T1000 (cell line): ENCODE results near the gene TMEM269.

Experiments used
- DNase-seq: peaks from one replicate; lab custom pipeline; 2025; ENCODE audit warnings: mixed read lengths; lab: John Stamatoyannopoulos, UW

The TMEM269 gene

GRCh38 chr1:42848823-42849537, 64.2 kb downstream of the TMEM269 start:
- DNase-seq = no peak

GRCh38 chr1:42849944-42850343, 65.2 kb downstream of the TMEM269 start:
- DNase-seq = no peak
